Measurements from ENCODE around the gene TMEM59L. TPM values are rescaled to one million over a fixed set of nuclear protein-coding genes. Genes with fewer than 3 reads are reported as not detected.
A peak's percentile ranks its signal among the peaks of the same experiment; 100 is the strongest.

The TMEM59L gene
- total and polyA plus RNA-seq, 9 of the 15 experiments (the other 6 are each of a cell fraction or from before 2014, with no cell fraction given) = 0.37 TPM; not detected in 8

GRCh38 chr19:18636183-18636968 is 23.7 kb downstream of the TMEM59L start (continued):
- TF ChIP-seq CHD2 (IDR thresholded peaks at IDR 0.05; ENCODE audit: low read depth, low read length) (no peak), TEAD1 (CRISPR knock-in tag; IDR thresholded peaks at IDR 0.05) (0 out of 4 replicates have a peak, but pooled peaks of 1 of the 2 experiments have one; percentile 34), LARP7 (IDR thresholded peaks at IDR 0.05) (peak; percentile 95; the same call in 1 of the 2 replicates), NKRF (IDR thresholded peaks at IDR 0.05; ENCODE audit: borderline replicate concordance) (peak; percentile 77; the same call in 1 of the 2 replicates), ZEB2 (IDR thresholded peaks at IDR 0.05) (peak; percentile 91), HBP1 (CRISPR knock-in tag; IDR thresholded peaks at IDR 0.05) (peak; percentile 95), MLLT1 (IDR thresholded peaks at IDR 0.05) (peak; percentile 81 to 86; a peak in 3 of 4 replicates), THRB (CRISPR knock-in tag; conservative IDR thresholded peaks at IDR 0.05) (peak; percentile 96), ZNF407 (IDR thresholded peaks at IDR 0.05; ENCODE audit: low read depth) (peak; percentile 26; the same call in 1 of the 2 replicates), PCBP1 (IDR thresholded peaks at IDR 0.05; ENCODE audit: low read depth, low read length, poor library complexity, severe bottlenecking) (peak; percentile 36), SREBF2 (CRISPR knock-in tag; IDR thresholded peaks at IDR 0.05) (0 out of 2 replicates have a peak, but pooled peaks have one; percentile 52), ELF1 (tag; IDR thresholded peaks at IDR 0.05) (no peak)
